HG03558 (cell line): ENCODE data around the gene MLN.
A peak's percentile ranks its signal among the peaks of the same experiment; 100 is the strongest.

Source experiments
- ATAC-seq: cut with Tn5 transposase; IDR thresholded peaks from one replicate; pipeline ENCODE4 v1.9.1; 2021; ENCODE audit warnings: moderate number of reproducible peaks; ENCODE audit not compliant: unreplicated experiment; ENCODE audit errors: extremely low read depth

The MLN gene

GRCh38 chr6:33791620-33792019 lies 12.2 kb downstream of the MLN start:
- no peak for ATAC-seq

DNA sequence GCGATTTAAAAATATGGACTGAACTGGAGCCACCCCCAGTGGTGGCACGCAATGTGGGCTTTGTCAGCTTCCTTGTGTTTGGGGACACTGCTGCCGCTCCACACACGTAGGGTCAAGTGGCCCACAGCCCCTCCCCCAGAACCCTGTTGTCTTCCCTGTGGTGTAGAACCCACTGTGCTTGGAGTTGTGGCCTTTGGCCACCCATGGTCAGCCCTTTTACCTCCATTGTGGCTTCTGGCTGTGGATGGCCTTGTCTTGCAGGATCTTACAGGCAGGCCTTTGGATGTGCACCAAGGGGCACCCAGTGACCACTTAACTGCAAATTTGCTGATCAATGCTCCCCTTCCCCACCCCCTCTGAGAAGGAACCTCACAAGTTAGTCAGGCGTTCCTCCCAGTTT lies 12.9 kb downstream of the MLN start:
- no peak for ATAC-seq

DNA sequence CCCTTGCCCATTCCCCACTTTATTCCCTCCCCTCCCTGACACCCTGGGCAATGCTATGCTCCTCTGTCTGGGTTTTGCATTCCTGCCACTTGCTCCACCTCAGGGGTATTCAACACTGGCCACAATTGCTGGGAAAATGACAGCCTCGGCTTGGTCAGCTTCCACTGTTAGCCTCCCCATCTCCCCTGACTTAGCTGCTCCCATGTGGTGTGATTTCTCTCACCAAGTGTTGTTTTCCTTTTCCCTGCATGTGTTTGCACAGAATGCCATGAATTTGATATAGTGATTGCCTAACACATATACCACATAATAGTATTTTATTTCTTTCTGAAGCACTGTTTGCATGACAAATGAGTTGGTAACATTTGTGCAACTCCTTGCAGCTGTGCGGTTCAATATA lies 13.4 kb downstream of the MLN start:
- ATAC-seq, result no peak

DNA sequence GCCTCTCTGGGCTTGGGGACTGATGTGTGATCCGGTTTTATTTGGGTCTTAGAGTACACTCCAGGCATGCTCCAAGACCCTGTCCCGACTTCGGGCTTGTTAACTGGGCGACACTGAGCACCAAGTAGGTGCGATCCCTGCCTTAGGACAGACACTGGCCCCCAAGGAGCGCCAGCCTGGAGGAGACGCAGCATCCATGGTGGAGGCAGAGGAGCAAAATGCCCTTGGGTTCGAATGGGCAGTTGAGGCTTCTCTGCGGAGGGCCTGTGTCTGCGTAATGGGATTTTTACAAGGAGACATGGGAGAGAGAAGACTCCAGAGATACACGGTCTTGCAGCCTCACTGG lies 14.3 kb downstream of the MLN start:
- no peak for ATAC-seq

GRCh38 chr6:33788694-33789549 lies 14.9 kb downstream of the MLN start, which contains the start of gene LEMD2:
TSS of gene LEMD2 (minus strand) at chr6:33789130. CDS start at chr6:33789116, 14 bp downstream.
- peak; percentile 70 for ATAC-seq

DNA sequence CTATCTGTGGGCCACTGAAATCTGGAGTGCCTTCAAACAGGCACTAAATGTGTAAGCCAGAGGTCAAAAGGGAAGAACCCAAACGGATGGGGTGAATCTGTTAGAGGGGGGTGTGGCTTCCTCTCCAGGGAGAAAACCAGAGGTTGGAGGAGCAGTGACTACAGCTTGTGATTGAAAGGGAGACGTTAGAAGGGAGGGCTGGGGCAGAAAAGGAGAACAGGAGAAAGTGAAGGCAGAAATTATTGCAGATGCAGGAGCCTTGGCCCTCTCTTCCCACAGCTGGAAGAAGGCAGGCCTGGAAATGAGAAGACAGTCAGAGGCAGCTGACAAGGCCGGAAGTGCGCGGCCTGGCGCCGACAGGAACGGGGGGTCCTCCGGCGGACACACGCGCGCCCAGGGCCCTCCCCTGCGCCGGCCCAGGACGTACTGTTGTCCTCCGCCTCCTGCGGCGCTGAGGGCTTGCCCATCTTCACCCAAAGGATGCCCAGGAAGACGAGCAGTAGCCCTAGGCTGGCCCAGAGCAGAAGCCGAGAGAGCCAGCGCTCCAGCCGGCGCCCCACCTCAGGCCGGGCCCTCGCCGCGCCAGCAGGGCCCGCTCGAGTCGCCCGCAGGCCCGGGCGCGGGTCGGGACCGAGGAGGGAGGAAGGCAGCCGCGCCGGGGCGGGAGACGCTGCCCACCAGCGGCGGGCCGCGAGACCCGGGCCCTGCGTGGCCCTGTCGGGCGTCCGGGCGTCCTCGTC lies 15.7 kb downstream of the MLN start:
- ATAC-seq, result peak; percentile 8

GRCh38 chr6:33787346-33787953 lies 16.4 kb downstream of the MLN start:
- no peak for ATAC-seq

DNA sequence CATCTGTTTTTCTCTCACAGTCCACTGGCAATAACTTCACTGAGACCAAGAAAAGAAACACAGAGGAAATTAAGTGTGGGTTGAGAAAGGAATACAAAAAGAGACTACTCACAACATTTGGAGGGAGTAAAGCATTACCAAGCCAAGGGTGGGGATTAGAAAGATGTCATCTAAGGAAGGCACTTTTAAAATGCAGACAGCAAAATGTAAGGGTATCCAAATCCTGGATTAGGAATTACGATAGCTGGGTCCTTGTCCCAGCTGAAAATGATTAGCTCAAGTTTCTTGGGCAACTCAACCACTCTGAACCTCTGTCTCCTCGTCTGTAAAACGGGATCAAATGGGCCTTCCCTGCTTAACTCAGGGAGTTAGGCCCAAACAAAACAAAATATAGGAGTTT lies 17.1 kb downstream of the MLN start:
- ATAC-seq, result no peak

DNA sequence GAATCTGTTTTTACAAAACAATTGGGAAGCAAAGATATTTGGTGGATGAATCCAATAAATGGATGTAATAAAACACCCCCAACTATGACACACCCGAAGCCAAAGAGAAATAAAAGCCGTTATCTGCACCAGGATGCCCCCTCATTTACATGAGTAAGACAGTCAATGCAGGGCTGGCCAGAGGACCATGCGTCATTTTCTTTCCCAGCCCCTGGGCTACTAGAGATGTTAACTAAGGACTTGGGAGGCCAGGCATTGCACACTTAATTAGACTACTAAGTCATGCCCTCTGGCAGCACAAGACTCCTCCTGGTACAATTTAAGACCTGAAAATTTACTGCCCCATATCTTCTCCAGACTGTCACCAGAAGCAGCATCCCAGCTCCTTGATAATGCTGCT lies 18.0 kb downstream of the MLN start:
- ATAC-seq, result no peak

DNA sequence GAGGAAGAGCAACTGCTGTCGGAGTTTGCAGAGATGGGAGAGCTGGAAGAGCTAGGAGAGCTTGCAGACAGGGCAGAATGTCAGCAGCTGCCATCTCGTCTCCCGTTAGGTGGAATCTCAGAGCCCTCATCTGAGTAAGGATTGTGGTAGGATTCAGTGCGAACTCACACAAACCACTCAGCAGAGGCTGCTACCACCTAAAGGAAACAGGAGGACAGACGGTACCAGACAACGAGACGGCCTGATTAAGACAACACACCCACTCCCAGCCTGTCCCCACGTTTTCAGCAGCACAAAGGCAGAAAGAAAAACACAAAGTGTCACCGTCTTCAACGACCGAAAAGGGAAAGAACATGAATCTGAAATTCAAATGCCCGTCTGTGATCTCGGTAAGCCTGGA lies 19.0 kb downstream of the MLN start:
- ATAC-seq, result no peak

- no peak for ATAC-seq
Observed at GRCh38 chr6:33783781-33784520, 19.9 kb downstream of the MLN start.

GRCh38 chr6:33782561-33782960 lies 21.2 kb downstream of the MLN start:
- no peak for ATAC-seq

- ATAC-seq, result no peak
Observed at GRCh38 chr6:33781131-33781975, 22.4 kb downstream of the MLN start.

- no peak for ATAC-seq
Observed at GRCh38 chr6:33779895-33780294, 23.9 kb downstream of the MLN start.

DNA sequence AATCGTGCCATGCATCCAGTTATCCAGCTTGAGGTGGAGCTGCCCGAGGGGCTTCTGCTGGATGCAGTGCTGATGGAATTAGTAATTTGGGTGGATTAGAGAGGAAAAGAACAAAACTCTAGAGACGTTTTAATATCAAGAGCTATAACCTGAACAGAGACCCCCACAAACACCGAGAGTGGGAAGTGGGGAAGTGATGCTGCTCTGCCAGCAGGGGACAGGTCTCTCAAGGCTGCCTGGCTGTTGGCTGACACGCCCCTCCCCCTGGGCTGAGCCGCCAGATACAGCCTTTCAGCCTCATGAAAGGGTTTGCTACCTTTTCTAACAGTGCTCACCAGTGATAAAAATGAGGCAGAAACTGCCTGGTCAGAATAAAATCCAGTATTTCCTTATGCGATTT lies 24.5 kb downstream of the MLN start:
- ATAC-seq, result no peak

- no peak for ATAC-seq
Observed at GRCh38 chr6:33778444-33779121, 25.2 kb downstream of the MLN start.

GRCh38 chr6:33777398-33778388 lies 26.1 kb downstream of the MLN start:
- ATAC-seq, result no peak

GRCh38 chr6:33776764-33777163 lies 27.0 kb downstream of the MLN start:
- ATAC-seq, result no peak
